Measurements from ENCODE around the gene RBM15B.

DNA sequence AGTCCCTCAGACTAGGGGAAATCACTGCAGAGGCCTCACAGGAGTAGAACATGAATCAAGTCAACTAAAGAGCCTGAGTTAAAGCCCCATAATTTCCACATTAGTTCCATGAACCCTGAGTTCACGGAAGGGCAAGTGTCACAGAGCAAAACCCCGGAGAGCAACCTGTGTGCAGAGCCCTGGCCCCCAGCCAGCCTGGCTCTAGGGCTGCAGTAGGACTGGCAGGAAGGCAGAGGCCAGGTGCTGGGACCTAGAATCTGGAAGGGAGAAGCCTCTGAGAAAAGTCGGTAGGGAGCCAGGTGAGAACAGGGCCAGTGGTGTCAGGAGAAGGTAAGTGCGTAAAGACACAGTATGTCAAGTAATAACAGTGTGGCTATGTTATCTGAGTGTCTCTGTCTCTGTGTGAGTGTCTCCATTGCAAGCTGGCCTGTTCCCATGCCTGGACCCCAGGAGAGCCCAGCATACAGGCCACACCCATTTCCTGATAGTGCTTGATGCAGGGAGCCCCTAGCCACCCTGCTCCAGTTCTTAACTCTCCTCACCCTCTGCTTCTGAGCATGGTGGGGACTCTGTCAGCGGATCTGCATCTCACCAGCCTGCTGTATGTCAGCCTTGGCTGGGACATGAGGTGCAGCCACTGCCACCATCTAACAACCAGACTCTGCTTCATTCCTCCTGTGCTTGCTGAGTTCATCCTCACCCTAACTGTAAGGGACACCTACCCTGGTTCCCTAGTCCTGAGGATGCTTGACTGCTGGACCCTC lies 17.2 kb upstream of the RBM15B start:
- TF ChIP-seq POLR2A (IDR thresholded peaks at IDR 0.05), result no peak
- TF ChIP-seq, protein P1, sequence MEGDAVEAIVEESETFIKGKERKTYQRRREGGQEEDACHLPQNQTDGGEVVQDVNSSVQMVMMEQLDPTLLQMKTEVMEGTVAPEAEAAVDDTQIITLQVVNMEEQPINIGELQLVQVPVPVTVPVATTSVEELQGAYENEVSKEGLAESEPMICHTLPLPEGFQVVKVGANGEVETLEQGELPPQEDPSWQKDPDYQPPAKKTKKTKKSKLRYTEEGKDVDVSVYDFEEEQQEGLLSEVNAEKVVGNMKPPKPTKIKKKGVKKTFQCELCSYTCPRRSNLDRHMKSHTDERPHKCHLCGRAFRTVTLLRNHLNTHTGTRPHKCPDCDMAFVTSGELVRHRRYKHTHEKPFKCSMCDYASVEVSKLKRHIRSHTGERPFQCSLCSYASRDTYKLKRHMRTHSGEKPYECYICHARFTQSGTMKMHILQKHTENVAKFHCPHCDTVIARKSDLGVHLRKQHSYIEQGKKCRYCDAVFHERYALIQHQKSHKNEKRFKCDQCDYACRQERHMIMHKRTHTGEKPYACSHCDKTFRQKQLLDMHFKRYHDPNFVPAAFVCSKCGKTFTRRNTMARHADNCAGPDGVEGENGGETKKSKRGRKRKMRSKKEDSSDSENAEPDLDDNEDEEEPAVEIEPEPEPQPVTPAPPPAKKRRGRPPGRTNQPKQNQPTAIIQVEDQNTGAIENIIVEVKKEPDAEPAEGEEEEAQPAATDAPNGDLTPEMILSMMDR (IDR thresholded peaks at IDR 0.05 in 4 of 5, conservative IDR thresholded peaks at IDR 0.05 in 1 of 5), result no peak
